G401.6 (cell line): ENCODE results near the gene RERE.

Source experiments
- FAIRE-seq: peaks from 2 replicates; lab custom pipeline; 2012; peaks lifted over from hg19 to GRCh38; lab: Jason Lieb, UNC

Gene RERE

DNA sequence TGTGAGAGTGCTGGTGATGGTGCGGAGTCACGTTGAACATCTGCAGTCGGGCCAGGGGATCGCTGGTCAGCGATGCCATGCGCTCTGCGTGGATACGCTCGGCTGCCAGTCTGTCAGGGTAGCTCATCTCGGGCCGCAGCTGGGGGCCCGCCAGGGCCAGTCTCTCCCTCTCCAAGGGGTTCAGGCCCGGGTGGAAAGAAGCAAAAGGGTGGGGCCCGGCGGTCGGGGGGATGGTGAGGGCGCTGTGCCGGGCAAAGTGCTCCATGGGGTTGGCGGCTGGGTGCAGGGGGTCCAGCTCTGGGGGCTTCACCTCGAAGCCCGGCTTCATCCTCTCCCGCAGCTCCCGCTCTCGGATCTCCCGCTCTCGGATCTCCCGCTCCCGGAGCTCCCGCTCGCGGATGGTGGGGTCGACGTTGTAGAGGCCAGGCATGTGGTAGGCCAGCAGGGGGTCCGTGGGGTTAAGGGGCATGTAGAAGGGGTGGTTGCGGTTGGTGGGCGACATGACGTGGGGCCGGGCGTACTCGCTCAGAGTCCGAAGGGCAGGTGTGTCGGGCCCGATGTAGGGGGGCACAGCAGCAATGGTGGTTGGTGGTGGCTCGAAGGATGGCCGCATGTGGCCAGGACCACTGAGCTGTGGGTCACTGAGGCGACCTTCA, 459.1 kb downstream of the RERE start:
- FAIRE-seq, result no peak

DNA sequence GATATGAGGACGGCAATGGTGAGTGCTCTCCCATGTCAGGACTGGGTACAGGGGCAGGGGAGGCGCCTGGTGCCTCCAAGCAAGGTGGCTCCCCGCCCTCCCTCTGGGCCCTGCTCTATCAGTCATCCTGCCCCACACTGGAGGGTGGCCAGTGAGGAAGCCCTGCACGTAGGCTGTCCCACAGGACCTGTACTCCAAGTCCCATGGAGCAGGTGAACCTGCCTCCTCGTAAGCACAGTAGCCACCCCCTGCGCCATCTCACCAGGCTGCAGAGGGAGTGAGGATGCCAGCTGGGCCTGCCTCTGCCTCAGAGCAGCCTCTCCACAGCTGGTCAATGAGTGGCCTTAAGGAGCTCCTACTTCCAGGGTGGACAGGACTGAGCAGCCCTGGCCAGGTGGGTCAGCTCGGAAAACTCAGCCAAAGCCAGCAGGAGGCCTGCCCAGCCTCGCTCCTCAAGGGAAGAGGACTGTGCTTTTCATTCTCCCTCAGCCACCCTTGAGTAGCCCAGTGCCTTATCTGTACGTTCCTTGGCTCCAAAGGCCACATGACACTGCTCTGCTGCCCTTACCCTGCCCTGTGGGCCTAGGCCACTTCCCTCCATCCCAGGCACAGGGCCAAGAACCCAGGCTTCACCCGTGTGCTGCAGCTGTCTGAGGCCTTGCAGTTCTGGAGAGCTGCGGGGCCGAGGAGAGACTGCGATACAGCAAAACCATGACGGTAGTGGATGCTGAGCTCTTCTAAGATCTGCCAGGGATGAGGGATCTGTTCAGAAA, 459.9 kb downstream of the RERE start:
- no peak for FAIRE-seq

DNA sequence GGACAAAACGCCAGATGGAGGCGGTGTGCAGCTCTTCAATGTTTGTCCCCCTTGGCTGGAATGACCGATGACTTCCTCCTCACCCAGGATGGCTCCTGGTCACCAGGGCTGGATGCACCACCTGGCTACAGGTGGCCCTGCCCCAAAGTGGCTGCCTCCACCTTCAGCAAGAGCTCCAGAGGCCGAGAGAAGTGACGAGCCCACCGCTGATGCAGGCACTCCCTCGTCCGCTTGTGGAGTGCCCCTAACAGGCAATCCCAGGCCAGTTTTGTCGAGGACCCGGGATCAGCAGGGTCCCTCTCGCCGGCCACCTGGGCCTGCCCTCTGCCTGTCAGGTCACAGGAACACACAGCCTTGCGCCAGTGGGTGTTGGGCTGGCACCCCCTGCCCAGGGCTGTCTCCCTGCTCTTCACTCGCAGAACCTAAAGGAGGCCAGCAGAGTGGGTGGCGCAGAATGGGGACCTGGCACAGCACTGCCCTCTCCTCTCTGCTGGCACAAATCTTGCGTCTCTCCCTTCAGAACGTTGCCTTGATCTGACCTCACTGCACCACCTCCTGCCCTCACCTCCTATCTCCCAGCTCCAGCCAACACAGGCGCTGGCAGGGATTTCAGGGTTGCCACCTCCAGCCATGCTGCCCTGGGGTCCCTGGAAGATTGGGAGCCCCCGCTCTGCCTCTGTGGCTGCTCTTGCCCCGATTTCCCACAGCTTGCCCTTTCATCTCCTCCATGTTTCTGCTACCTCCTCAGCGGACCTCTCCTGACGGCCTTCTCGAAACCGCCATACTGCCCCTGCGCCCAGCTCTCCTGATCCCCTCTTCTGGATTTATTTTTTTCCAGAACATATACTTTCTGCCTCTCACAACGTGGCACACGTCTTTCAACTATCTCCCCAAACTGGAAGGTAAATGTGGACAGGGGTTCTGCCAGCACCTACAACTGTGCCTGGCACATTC, 460.9 kb downstream of the RERE start:
- FAIRE-seq, result no peak

DNA sequence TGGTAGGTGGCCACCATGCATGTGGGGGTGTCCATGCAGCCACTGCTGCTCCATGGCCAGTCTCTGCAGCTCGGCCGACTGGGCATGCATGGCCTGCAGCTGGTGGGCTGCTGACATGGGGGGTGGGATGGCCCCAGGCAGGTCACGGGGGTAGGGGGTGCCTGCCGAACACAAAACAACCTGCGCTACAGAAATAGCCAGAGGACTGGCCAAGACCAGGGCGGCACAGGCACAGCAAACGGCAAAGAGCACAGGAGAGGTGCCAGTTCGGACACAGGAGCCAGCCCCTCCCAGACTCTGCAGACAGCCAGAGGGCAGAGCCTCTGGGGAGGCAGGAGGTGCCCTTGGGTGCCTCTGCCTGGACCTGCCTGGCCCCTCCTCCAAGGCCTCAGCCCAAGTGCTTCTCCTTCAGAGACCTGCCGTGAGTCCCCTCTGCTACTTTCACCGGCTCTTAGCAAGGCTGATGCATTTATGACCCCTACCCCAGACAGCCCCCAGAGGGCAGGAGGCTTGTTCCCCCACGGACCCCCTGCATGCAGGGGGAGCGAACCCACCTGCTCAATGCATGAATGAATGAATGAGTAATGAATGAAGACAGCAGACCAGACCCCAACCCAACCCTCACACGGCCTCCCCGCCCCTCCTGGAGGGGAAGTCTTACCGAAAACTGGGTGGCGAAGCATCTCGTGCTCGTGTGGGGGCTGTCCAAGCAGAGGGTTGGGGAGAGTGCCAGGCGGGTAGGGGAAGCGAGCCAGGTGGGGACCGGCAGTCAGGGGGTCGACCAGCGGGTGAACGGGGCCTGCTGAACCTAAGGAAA, 461.8 kb downstream of the RERE start:
- no peak for FAIRE-seq

DNA sequence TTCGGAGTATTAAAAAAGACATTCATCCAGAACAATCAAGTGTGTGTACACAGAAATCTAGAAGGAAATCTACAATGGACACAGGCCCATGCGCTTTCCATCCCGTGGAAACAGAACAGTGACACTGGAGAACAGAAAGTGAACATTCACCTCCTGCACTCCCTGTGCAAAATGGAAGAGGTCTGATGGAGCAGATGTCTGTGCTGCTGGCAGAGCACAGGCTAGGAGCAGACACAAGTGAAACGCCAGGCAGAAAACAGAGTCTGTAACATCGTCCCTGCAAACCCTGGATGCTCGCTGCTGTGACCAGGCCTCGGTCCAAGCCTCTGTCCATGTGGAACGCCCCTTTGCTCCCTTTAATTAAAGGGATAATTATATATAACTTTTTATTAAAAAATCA, 463.4 kb downstream of the RERE start:
- no peak for FAIRE-seq

DNA sequence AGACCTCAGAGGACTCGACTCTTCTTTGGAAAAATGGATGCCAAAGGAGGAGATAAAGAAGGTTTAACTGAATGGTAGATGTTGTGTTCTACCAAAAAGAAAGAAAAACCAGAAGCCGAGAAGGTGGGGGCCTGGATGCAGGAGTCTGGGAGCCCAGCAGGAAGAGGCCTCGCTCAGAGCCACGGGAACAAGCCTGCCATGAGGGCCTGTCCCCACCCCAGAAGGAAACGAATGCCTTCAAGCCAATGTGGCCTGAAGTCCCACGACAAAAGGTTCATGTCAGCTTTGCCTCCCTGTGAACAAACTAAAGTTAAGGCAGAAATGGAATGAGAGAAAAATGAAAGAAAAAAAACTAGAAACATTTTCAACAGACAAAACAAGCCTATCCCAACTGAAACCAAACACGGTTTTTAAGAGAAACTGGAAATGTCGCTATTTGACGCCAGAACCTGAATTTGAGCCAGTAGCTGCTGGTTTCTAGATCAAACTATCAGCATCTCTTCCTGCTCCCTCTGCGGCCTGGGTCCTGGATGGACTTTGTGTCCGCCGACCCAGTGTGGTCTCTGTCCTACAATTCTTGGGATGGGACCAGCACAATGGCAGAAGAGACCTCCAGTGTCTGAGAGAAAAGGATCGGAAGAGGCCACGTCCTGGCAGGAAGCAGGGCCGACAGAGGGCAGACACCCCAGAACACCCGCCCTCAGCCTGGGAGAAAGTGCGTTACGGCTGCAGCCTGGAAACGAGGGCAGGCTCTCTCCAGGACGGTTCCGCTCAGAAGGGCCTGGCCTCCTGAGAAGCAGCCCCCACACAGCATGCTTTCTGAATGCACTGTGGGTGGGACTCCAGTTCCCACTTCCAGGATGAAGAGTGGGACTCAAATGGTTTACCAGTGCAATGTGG, 464.3 kb downstream of the RERE start:
- FAIRE-seq, result no peak

DNA sequence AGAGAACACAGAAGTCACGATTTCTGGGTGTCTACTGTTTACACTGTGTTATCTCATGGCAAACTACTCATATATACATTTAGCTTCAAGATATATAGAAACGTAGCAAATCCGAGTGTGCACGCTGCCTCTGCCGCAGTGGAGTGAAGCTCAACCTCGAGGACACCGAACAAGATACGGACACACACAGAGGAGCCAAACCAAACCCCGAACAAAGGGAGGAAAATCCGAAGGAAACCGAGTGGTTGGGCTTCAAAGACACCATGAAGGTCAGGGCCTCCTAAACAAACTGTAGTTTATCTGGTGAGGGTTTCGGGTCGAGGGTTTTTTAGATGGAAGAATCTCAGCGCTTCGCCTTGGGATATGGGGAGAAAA, 465.0 kb downstream of the RERE start:
- no peak for FAIRE-seq

DNA sequence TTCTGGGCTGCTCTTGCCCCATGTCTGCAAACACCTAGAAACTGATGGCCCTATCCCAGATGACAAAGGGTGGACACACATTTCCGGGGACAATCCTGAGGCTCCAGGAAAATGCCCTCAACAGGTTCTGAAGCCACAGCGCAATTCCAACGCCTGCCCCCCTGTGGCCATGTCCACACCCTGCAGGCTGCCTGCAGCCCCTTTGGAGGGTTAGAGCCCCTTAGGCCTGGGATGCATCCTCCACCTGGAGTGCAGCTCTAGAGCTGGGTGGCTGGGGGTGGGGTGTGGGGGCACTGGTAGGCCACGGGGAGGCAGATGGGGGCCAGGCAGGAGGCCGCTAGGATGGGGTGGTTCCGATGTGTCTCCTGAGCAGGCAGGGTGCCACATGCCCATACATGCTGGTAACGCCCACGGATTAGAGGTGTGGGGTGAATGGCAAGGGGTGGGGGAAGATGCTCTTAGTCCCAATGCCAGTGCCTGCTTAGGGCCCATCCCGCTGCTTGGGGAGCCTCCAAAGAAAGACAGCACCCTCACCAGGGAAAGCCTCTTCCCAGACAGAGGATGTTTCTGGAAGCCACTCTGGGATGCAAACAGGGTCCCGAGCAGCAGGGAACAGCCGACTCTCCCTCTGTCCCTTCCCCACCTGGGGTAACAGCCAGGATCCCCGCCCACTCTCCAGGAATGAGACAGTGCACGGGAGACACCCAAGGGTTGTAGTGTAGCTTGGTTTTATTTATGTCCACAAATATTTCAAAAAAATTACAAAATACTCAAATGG, 465.6 kb downstream of the RERE start:
- no peak for FAIRE-seq

DNA sequence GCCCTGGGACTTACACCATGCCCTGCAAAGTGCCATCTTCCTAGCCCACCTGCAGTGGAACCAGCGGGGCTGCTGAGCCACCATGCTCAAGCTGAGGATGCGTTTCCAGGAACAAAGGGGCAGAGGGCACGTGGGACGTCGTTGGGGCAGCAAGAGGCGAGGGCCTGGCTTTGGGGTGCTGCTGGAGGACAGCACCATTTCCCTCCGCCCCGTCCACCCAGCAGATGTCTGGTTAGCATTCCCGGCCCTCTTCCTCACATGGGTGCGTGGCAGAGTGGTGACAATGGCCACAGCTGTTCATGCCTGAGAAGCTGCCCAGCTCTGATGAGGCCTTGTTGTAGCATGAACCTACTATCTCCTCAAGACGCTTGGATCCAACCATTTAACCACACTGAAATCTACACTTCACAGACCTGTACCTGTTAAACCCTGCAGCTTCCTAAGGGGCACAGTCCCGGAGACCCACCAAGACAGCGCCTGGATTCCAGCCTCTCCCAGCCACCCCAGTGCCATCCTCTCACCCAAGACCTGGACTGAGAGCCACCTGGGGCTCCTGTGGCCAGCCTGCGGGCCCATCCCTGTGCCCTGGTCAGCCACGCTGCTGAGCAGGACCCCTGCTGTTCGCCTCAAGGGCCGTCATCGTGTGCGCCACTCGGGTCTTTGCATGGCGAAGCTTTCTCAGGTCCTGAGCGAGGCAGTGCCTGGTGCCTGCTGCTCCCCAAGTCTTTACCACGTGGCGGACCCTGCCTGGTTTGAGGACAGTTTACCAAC, 466.3 kb downstream of the RERE start:
- no peak for FAIRE-seq

DNA sequence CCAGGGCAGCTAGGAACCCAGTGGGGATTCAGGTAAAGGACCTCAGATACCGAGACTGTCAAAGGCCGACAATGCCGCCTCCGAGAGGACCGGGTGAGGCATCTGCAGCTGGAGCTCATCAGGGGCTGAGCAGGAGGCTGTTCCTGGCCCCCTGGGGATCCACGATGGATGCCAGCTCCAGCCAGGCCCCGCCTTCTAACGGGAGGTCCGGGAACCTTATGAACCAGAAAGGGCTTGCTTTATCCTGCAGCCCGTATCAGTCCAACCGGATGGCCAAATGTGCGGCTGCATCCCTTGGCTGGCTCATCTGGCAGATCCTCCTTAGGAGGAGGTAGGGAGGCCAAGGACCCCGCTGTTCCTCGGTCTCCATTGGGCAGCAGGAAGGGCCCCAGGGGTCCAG, 467.5 kb downstream of the RERE start:
- no peak for FAIRE-seq

DNA sequence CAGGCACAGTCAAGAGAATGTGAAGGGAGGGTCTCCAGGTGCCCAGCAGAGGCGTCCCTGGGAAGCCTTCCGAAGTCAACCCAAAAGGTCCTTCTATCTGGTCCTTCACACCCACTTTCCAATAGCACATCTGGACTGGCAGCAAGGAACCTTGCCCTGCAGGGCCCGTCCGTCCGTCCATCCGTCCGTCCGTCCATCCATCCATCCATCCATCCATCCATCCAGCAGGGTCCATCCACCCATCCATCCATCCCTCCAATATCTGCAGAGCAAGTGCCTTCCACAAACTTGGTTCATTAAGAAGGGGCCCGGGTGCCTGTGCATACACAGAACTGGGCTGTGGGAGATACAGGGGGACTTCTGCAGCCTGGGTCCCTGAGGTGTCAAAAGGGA, 468.0 kb downstream of the RERE start:
- no peak for FAIRE-seq

DNA sequence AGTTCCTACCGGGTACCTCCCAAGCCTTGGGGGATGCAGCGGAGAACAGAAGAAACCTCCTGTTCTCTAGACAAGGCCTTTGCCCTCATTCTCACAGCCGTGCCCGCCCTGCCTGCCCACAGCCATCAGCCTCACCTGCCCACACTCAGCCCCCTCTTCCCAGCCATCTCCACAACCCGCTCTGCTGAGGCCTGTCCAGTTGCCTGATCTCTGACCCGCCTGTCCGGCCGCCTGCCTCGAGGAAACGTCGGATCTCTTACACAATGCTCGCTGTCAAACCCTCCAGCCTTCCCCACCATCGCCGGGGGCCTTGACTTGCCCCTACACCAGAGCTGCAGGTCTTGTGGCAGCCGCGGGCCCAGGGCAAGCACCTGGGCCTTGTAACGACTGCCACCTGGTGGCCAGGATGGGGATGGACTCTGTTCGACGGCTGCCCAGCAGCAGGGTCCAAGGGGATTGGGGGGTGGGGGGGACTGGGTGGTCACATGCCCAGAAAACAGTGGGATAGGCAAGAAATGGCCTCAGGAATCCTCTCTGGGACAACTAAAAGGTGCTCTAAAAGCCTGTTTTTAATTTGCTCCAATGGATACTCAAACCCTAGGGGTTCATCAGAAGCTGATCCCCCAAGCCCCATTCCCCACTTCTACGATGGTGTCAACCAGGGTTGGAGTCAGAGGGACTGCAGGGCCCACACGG, 468.5 kb downstream of the RERE start:
- no peak for FAIRE-seq

DNA sequence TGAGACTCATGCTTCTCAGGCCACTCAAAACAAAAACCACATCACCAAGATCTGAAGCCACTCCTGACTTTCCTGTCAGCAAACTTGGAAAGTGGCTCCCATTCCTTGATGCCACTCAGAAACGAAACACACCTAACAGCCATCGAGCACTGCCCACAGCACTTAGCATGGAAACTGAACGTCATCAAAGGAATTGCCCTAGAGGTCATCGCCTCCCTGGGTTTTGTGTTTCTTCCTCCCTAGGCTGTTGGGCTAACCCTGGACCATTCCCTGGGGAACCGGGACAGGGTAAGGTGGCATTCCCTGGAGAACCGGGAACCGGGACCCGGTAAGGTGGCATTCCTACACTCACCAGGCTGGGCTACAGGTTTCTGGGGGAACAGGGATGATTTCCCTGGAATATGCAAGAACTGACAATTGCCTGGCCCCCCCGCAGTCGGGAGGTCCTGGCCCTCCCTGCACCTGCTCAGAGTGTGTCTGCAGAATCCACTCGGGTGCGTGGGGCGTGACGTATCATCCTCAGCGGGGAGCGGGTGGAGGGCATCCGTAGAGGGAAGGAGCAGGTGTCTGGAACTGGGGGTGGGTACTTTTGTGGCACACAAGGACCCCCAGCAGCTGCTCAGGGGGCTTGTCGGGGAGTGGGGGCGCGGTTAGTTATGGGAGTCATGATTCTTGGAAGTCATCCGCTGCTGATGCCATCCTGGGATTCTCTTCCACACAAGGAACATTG, 469.2 kb downstream of the RERE start:
- FAIRE-seq, result no peak

DNA sequence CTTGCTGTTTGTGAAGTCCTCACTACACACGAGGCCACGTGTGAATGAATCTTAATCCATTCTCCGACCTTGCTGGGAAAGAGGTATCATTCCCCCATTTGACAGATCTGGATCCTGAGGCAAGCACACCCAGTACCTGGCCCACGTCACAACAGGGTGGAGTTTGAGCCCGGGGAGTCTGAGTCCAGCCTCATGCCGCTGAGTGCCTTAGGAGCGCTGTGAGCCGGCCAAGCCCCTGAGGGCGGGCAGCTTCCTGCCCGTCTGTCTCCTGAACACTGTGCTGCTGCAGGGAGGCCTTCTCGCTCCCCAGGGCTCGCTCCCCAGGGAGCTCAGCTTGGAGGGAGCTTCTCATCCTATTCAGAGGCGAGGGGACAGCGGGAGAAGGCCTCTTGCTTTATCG, 469.8 kb downstream of the RERE start:
- no peak for FAIRE-seq

DNA sequence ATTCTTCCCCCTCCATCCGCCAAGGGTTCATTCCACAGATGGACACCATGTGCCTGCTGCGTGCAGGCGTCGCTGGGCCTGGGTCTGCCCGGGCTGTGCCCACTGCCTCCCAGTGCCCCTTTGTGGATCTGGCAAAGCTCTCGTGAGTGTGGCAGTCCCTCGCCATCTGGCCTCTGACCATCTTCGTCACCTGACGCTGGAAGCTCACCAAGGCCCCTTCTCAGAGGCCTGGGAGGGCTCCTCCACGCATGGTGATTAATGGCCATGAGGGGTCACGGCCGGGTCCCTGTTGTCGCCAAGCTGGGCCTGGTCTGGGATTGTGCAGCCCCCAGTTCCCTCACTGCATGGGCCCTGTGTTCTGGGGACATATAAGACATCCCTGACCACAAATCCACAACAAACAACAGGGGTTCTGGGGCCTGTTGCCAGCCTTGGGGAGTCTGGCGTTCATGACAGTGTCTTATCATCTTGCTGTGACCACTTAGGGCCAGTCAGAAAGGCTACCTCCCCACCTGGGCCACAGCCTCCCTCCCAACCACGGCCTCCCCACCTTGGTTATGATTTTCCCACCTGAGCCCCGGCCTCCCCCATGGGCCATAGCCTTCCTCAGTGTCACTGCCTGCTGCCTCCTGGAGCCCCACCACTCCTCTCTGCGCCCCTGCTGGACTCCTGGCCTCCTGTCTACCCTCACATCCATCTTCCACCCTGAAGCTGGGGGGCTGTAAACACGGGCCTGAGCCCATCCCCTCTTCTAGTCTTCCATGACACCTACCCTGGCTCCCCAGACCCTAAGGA, 471.6 kb downstream of the RERE start:
- no peak for FAIRE-seq

DNA sequence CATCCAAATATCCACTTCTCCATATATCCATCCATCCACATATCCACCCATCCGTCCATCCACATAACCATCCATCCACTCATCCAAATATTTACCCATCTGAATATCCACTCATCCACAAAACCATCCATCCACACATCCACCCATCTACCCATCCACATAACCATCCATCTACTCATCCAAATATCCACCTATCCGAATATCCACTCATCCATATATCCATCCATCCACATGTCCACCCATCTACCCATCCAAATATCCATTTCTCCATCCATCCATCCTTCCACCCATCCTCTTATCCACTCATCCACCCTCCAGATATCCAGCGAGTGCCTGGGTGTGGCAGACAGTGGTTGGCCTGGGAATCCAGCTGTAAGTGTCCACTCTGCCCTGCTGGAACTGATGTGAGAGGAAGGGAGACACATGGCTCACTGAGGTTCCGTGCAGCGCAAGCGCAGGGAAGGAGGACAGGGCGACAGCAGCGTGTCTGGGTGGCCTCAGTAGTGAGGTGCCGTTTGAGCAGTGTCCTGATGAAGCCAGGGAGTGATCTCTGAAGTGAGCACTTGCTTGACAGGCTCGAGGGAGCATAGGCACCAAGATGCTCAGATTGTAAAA, 472.4 kb downstream of the RERE start:
- FAIRE-seq, result no peak

DNA sequence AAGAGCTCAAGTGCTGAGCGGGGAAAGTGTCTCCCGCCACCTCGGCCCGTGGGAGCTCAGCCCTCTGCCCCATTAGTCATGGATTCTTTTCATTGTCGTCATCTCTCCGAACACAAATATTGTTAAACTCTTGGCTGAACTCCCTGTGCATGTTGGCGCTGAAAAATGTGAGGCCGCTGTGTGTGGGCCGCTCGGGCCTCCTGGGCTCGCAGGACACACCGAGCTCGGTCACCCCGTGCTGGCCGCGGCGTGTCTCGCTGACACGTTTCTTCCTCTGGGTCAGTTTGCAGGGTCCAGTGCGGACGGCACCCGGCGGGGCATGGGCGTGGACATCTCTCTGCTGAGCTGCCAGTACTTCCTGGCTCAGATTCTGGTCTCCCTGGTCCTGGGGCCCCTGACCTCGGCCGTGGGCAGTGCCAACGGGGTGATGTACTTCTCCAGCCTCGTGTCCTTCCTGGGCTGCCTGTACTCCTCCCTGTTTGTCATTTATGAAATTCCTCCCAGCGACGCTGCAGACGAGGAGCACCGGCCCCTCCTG, 473.9 kb downstream of the RERE start:
- FAIRE-seq, result no peak
